A549 treated with GW870086 at 1 μM for 4 hours (cell line): ENCODE measurements around the gene CFAP206. TPM values are rescaled to one million over a fixed set of nuclear protein-coding genes. Genes with fewer than 3 reads are reported as not detected.

ENCODE experiments used
- total RNA-seq: library from RNA; stranded (reverse); fragments of 200-300 nt; extraction: Qiagen RNA extraction; gene quantifications from 5 replicates; pipeline ENCODE4 v1.2.3, GENCODE V29; 2022; ENCODE audit warnings: low read depth

The CFAP206 gene, protein sequence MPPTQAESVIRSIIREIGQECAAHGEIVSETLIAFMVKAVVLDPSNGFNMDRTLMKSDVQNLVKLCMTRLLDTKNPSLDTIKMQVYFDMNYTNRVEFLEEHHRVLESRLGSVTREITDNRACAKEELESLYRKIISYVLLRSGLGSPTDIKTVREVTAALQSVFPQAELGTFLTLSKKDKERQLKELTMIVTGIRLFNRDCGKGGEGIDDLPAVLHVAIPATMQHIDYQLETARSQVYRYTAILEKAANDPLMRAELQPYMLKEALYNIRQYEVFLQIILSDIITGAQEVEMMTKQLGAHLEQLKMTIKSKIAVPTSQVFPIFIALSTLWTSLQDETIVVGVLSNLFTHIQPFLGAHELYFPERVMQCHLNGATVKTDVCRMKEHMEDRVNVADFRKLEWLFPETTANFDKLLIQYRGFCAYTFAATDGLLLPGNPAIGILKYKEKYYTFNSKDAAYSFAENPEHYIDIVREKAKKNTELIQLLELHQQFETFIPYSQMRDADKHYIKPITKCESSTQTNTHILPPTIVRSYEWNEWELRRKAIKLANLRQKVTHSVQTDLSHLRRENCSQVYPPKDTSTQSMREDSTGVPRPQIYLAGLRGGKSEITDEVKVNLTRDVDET
- total RNA-seq = 0.40 to 0.73 TPM (median 0.46 TPM) in 5 replicates

DNA sequence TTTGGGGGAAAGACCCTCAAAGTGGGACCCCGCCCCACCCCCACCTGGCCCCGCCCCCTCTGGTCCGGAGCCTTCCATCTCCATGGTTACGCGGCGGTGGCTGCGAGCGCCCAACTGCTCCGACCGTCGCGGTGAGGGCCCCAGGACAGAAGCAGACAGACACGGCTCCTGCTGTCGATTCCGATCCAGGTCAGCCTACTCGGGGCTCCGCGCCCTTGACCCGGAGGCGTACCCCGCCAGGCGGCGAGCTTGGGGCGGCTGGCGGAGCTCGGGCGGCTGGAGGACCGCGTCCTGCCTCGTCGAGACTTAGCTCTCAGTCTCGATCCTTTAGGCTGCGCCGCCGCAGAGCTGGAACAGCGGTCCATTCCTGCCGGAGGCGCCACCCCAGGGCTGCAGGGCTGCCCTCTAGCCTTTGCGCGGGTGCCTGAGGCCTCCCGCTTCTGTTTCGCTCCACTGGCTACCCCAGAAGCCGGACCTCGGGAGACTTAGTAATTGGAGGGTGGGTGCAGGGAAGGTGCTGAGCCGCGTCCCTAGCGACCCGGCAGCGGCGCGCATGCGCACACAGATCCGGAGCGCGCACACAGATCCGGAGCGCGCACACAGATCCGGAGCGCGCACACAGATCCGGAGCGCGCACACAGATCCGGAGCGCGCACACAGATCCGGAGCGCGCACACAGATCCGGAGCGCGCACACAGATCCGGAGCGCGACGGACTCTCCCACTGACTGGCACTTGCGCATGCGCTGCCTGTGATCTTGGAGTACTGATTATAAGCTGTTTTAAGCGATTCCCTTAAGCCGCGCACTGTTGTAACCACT lies at the start of gene CFAP206:
TSS of gene CFAP206 (plus strand) at position 72 of the 820 bp plus-strand sequence. CDS start 1,868 bp downstream, outside the sequence.

DNA sequence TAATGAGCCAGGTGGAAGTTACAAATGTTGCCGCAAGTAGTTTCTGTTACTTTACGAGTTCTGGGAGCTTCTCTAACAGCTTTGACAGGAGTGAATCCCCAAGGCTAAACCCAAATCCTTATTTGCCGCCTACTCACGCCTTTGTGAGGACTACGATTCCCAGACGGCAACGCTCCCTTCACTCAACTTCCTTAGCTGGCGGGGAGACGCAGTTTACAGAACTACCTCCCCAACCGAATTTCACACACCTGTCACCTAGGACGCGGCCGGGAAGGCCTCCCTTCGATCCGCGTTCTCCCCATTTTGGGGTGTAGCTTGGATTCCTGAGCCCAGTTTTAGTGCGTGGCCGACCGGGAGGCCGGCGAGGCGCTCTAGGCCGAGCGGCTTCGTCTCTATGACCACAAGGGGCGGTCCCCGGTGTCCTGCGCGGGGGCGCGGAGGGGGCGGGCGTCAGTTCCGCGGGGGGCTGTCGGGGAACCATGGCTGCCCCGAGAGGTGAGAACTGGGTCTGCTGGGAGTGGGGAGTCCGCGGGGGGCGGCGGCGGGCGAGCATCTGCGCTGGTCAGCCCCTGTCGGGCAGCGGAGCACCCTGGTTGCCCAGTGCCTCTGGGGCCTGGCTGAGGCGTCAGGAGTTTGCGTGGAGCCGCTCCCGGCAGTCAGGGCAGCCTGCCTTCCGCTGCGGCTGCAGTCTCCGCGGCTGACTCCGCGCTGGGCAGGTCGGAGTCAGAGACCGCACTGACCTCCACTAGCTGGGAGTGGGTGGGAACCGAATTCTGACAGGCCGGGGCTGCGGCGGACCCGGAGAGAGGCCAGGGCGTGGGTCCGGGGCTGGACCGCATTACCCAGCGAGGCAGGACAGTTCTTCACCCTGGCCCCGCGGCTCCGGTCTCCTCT lies 65.0 kb downstream of the CFAP206 start, which contains the start of gene SLC35A1:
TSS of gene SLC35A1 (plus strand) at position 450 of the 894 bp plus-strand sequence. CDS start at position 480, 30 bp downstream.

Other genes starting within 250 kb of the CFAP206 start
- 2.4 to 3.9 TPM (median 3.0 TPM) in 5 replicates for gene SMIM8, start 85.4 kb upstream of the CFAP206 start, total RNA-seq
- not detected in 5 replicates for gene GJB7, start 78.7 kb upstream of the CFAP206 start, total RNA-seq
- gene C6orf163, start 63.2 kb upstream of the CFAP206 start, total RNA-seq = 0.11 to 0.74 TPM (median 0.21 TPM) in 4 of 5 replicates, not detected in the other
- 6.5 to 10.4 TPM (median 9.3 TPM) in 5 replicates for gene SLC35A1, start 65.0 kb downstream of the CFAP206 start, total RNA-seq
- gene RARS2, start 182.0 kb downstream of the CFAP206 start, total RNA-seq = 21.2 to 22.5 TPM (median 21.4 TPM) in 5 replicates
- 15.2 to 17.8 TPM (median 17.2 TPM) in 5 replicates for gene ORC3, start 182.2 kb downstream of the CFAP206 start, total RNA-seq